NCI-H2029 (cell line): ENCODE results near the gene HOXD9.

ENCODE experiments used
- DNase-seq: peaks from one replicate; lab custom pipeline; 2025; lab: John Stamatoyannopoulos, UW

Gene HOXD9

DNA sequence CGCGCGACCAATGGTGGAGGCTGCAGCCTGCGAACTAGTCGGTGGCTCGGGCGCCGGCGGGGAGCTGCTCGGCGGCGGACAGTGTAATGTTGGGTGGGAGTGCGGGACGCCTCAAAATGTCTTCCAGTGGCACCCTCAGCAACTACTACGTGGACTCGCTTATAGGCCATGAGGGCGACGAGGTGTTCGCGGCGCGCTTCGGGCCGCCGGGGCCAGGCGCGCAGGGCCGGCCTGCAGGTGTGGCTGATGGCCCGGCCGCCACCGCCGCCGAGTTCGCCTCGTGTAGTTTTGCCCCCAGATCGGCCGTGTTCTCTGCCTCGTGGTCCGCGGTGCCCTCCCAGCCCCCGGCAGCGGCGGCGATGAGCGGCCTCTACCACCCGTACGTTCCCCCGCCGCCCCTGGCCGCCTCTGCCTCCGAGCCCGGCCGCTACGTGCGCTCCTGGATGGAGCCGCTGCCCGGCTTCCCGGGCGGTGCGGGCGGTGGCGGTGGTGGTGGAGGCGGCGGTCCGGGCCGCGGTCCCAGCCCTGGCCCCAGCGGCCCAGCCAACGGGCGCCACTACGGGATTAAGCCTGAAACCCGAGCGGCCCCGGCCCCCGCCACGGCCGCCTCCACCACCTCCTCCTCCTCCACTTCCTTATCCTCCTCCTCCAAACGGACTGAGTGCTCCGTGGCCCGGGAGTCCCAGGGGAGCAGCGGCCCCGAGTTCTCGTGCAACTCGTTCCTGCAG, at the start of gene HOXD9:
HOXD9 (plus strand) TSS at position 37 of the 728 bp plus-strand sequence; CDS start at position 87, 50 bp downstream.
- DNase-seq = peak; percentile 44

DNA sequence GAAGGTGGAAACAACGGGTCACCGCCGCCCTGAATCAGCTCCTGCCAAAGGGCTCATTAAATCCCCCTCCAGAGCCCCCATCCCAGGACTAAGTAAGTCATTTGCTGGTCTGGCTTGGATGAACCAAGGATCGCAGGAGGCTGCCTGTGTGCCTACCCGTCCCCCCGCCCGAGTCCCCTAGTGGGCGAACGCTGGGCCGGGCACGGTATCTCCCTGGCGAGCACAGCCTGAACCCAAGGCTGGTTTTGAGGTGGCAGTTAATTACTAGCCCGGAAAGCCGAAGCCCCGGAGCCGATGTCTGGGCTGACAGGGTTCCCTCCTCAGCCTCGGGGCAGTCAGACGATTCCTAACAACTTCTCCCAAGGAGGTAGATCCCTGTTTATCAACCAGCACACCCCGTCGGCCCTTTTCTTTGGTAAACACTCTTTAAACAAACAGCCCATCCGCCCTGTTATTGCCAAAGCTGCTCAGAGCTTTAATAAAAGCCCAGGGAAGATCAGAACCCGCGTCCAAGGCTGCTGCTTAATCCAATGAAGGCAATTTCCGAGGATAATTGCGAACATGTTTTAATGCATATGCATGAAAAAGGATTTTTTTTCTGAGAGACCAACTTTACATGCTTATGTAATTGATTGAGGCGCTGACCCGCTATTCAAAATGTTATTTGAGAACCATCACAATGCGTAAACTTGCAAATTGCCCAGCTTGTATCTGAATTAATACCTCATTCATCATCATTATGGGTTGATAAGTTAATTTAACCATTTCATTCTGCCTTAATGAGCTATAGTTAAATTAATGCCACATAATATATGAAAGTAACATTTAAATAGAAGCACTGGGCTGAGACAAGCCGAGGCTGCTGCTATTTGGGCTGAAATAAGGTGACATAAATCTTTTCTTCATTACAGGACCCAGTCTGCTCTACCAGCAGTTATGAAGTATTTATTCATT, 49.3 kb upstream of the HOXD9 start:
- DNase-seq = no peak

GRCh38 chr2:176074919-176075425, 47.5 kb upstream of the HOXD9 start:
- DNase-seq = no peak

DNA sequence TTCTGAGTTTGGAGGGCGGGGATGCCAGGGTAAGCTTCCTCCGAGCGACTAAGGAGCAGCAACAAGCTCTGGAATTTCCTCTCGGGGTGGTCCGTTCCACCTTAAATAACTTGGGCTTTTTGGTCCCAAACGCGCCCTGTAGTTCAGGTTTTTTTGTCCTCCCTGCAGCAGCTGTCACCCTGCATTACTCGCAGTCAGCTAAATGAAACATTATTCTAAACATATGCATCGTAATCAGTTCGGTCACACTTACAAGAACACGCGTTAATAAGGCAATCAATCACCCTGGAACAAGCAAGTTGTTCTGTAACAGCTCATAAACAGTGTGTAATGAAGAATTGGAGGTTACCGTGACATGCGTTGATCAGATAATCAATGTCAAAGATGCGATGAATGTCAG, 47.0 kb upstream of the HOXD9 start:
- DNase-seq = no peak

DNA sequence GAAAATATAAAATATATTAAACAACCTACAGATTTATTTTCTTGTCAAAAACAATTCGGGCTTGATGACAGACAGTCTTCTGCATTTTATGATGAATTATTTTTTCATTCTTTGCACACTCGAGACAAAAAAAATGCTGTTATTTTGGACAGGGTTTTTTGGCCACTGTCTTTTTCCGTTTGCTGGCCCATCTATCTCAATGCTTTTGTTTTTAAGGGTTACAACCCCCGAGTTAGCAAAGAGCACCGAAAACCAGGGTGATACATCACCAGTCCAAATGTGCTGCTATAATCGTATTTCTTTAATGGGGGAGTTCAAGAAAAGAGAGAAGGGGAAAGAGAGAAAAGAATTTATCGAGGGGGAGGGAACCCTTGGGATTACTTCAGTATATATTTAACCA, 46.5 kb upstream of the HOXD9 start:
- no peak for DNase-seq

DNA sequence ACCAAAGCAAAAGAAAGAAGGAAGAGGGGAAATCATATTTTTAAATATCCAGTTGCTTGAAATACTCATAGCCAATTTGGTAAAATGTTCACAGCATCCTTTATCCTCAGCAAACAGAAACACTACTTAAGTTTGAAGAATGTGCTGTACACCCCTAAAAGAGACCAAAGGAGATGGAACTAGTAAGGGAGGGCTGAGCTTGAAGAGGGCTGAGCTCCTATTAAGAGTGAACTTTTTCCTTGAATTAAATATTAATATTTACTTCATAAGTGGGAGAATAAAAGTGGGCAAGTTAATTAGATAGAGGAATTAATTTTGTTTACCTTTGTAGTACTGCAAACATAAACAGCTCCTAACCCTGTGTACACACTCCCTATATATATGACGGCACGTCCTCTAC, 45.7 kb upstream of the HOXD9 start:
- DNase-seq = no peak

GRCh38 chr2:176078541-176079284, 43.8 kb upstream of the HOXD9 start:
- no peak for DNase-seq

DNA sequence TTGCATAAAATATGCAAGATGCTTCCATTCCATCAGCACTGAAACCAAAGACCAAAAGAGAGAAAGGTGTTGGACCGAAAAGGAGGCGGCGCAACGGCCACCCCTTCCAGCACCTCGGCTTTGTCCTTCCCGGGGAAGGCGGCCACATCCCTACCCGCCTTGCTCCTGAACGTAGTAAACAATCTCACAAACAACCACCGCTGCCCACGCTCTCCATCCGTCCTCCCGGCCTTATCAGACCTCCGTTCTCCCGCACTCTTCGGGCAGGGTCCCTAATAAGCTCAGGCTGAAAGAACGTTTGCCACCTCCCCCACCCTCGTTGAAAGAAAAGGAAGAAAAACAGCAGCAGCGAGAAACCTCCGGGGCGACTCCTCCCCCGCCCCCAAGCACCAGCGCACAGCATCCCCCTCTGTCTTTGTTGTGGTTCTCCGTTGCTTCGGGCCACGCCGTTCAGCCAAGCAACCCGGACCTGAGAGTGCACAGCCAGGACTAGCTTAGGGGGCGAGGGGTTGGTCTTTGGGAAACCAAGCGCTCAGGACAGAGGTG, 43.2 kb upstream of the HOXD9 start:
- DNase-seq = no peak

GRCh38 chr2:176079831-176080539, 42.5 kb upstream of the HOXD9 start:
- peak; percentile 61 for DNase-seq

DNA sequence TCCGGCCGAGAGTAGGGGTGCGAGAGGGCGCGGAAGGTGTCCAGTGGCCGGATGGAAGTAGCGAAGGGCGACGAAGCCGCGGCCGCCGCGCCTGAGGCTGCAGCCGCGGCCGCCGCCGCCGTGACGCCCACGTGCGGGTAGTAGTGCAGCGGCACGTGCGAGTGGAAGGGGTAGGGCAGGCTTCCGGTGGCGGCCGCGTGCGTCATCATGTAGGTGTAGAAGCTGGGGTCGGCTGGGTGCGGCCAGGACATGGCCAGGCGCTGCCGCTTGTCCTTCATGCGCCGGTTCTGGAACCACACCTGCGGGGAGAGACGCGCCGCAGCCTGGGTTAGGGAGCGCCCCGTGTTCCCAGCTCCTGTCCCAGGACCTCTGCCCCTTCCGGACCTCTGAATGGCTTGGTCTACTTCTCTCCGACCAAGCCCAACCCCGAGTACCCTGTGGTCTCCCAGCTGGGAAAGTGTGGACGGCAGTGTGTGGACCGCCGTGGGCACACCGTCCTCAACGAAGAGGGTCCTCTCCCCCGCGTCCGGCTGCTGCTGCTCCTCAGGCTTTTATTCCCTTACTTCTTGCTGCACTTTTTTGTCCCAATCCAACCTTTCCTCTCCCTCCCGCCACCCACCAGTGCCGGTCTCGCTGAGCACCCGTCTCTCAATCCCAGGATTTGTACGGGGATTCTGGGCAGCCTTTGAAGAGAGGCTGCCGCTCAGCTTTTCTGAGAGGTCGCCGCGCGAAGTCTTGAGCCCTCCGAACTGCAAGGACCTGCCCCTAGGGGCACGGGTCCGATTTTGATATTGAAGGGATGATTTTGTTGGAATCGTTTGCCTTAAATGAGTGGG, 41.8 kb upstream of the HOXD9 start:
- peak; percentile 44 for DNase-seq

- no peak for DNase-seq
These were observed 41.1 kb upstream of the HOXD9 start for GRCh38 chr2:176081376-176081836.

- DNase-seq = no peak
These were observed 40.5 kb upstream of the HOXD9 start for GRCh38 chr2:176081837-176082524.

GRCh38 chr2:176082525-176082823, 40.0 kb upstream of the HOXD9 start:
- no peak for DNase-seq

GRCh38 chr2:176082824-176083751, 39.4 kb upstream of the HOXD9 start:
- no peak for DNase-seq

DNA sequence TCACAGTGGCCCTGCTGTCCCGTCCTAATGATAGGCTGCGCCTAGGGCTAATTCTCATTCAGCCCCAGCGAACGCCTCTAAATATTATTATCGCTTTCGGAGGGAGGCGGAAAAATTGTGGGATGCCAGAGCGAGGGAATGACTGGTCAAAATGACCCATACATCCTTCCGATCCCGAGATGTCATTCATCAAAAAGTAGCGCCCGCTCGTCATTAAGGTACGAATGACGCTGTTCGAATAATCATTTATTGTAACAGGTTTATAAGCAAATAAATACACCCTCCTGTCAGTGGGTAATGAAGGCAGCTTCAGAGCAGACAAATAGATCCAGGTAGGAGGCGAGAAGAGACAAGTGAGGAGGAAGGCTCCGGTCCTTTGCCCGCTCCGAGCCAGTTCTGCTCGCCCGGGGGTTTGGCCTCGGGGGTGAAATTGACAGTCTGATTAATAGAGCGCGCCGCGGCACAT, 38.7 kb upstream of the HOXD9 start, which contains the start of gene EVX2:
EVX2 (minus strand) TSS at position 167 of the 466 bp plus-strand sequence. CDS start 186 bp downstream, outside the sequence.
- no peak for DNase-seq

- DNase-seq = no peak
These were observed 37.9 kb upstream of the HOXD9 start for GRCh38 chr2:176084611-176085119.

- no peak for DNase-seq
These were observed 37.3 kb upstream of the HOXD9 start for GRCh38 chr2:176085120-176085788.
